Panc1 (cell line): ENCODE results near the gene RAB6B. TPM values are rescaled to one million over a fixed set of nuclear protein-coding genes. Genes with fewer than 3 reads are reported as not detected.

Experiments
- ATAC-seq: fragments of 200-7000 bp; cut with Tn5 transposase; 2 replicates; pipeline ENCODE4 v1.9.1; 2020; ENCODE audit warnings: mild to moderate bottlenecking, moderate library complexity
- BruUV-seq: library from RNA; stranded (reverse); fragments of 400-500 nt; replicated peaks from 2 replicates; lab custom pipeline; 2021; lab: Mats Ljungman, UMichigan
- CTCF ChIA-PET: fragments of 300-600 bp; sonication (Branson Sonifier 250); formaldehyde crosslinking; loops from one replicate; lab custom pipeline; 2022; ENCODE audit warnings: antibody characterized with exemption; lab: Charles Lee
- POLR2A ChIA-PET: fragments of 300-600 bp; sonication (Branson Sonifier 250); formaldehyde crosslinking; loops from one replicate; lab custom pipeline; 2022; ENCODE audit warnings: antibody characterized with exemption; lab: Charles Lee
- DNase-seq: peaks from one replicate; pipeline ENCODE4 v3.0.0-alpha.2; 2010; ENCODE audit warnings: low read depth, low spot score
- H3K27ac ChIP-seq: 2 replicates; pipeline ENCODE4 v1.5.1; 2011; ENCODE audit warnings: mild to moderate bottlenecking, low read length, inconsistent platforms
- H3K27me3 ChIP-seq: fragments of 200-500 bp; sonication (Bioruptor generic); 2 replicates; pipeline ENCODE4 v1.6.0; 2014; ENCODE audit warnings: low read length, inconsistent platforms; ENCODE audit not compliant: control insufficient read depth, insufficient read depth
- H3K36me3 ChIP-seq: fragments of 200-500 bp; sonication (Bioruptor generic); 2 replicates; pipeline ENCODE4 v1.5.1; 2014; ENCODE audit warnings: inconsistent platforms, mild to moderate bottlenecking, low read length, moderate library complexity; ENCODE audit not compliant: control insufficient read depth, insufficient read depth
- H3K4me1 ChIP-seq: 2 replicates; pipeline ENCODE4 v1.5.1; 2011; ENCODE audit warnings: inconsistent platforms, mild to moderate bottlenecking, low read length, moderate library complexity; ENCODE audit not compliant: control insufficient read depth, insufficient read depth
- H3K4me3 ChIP-seq, 2 experiments: 2 replicates each; pipeline ENCODE4 v1.5.1; 2011 to 2012; ENCODE audit warnings: low read depth in 2 of 2, low read length in 2 of 2, mild to moderate bottlenecking in 2 of 2, inconsistent platforms in 1 of 2, moderate library complexity in 1 of 2
- H3K9me3 ChIP-seq: fragments of 200-500 bp; sonication (Bioruptor generic); 2 replicates; pipeline ENCODE4 v1.5.1; 2014; ENCODE audit warnings: low read depth, mild to moderate bottlenecking, inconsistent platforms, low read length, moderate library complexity; ENCODE audit not compliant: control insufficient read depth, insufficient read depth
- POLR2AphosphoS5 ChIP-seq: IDR thresholded peaks from 2 replicates; pipeline ENCODE4 v1.6.1; 2012; ENCODE audit warnings: mild to moderate bottlenecking, low read depth, low read length, moderate library complexity
- SIN3A ChIP-seq: IDR thresholded peaks from 2 replicates; pipeline ENCODE4 v1.6.1; 2012; ENCODE audit warnings: low read depth, mild to moderate bottlenecking, low read length, moderate library complexity, borderline replicate concordance; ENCODE audit not compliant: insufficient read depth
- TCF7L2 ChIP-seq: IDR thresholded peaks from 2 replicates; pipeline ENCODE4 v1.6.1; 2011; ENCODE audit warnings: mild to moderate bottlenecking, low read depth, low read length, inconsistent platforms
- in situ Hi-C: cut with HindIII; loops from 2 replicates; pipeline ENCODE4 v1.10.0; 2016; ENCODE audit warnings: low sequenced_read_pairs, low pct_unique_long_range_greater_than_20kb
- intact Hi-C: fragments of 100-400 bp; cut with micrococcal nuclease; formaldehyde crosslinking; loops from one replicate; pipeline ENCODE4 v1.10.0; 2022; ENCODE audit not compliant: unreplicated experiment
- total RNA-seq: library from RNA; stranded (reverse); gene quantifications from one replicate; pipeline ENCODE4 v1.2.1, GENCODE V29; 2021; ENCODE audit not compliant: unreplicated experiment
- TF ChIP-seq, protein P1 (sequence below), 2 experiments: IDR thresholded peaks; 2 replicates each; pipeline ENCODE4 v1.6.1; 2011 to 2012; ENCODE audit warnings: low read depth in 2 of 2, control low read depth in 1 of 2, low read length in 1 of 2, mild to moderate bottlenecking in 1 of 2, moderate library complexity in 1 of 2; ENCODE audit not compliant: insufficient read depth in 1 of 2
- TF ChIP-seq, protein P2 (sequence below): fragments of 450-650 bp; IDR thresholded peaks from 2 replicates; pipeline ENCODE4 v1.5.1; 2017; ENCODE audit warnings: mild to moderate bottlenecking

The RAB6B gene
- total RNA-seq, 1 experiment from 2014 or later, result 49.2 TPM

DNA sequence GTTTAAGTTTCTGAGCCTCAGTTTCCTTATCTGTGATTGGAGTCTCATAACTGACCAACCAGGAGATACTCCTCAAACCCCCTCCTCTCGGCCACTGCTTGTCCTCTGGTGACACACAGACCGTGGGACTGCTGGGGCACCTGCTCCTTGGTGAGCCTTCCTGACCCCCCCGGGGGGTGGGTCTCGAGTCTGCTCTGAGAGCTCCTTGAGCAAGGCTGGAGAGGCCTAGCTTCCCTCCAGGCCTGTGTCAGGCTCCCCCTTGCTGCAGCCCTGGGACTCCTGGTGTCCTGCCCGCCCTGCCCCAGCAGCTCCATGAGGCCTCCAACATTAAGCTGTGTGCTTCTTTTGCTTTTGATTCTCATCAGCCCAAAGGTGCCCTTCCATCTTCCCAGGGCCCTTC lies 62.4 kb downstream of the RAB6B start:
- CTCF ChIA-PET, result interaction anchor here (0.6 to 0.7 kb wide), 2 partner anchors 105 to 388 kb away, joined by 3 read pairs; no protein-coding TSS in a partner anchor
- no peak for ATAC-seq

DNA sequence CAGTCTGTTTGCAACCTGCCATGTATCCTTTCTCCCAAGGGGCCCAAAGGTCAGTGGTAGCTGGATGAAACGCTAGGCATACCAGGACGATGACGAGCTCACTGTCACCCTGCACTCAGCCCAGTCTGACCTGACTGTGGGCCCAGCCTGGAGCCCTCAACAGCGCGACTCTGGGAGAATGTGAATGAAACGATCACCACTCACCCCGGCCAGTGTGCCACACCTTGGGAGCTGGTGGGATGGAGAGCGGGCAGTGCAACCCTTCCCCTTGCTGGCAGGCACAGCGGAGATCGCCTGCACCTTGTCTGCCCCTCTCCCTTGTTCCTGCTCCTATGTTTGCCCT lies 62.9 kb downstream of the RAB6B start:
- Histone ChIP-seq H3K4me1 (no peaks in the 10 kb centered on the region), H3K36me3 (no peaks in the 10 kb centered on the region), H3K27me3 (no peaks in the 10 kb centered on the region), H3K27ac (no peak overlapping the region), H3K4me3 (no peak overlapping the region), H3K9me3 (no peaks in the 10 kb centered on the region)
- intact Hi-C loops, result no loop called here
- BruUV-seq, result no TSS peak
- ChIA-PET POLR2A (no interaction called here), CTCF (interaction anchor here (0.6 to 0.7 kb wide), 2 partner anchors 105 to 389 kb away, joined by 3 read pairs; no protein-coding TSS in a partner anchor)
- in situ Hi-C loops, result no loop called here
- TF ChIP-seq, protein P1, sequence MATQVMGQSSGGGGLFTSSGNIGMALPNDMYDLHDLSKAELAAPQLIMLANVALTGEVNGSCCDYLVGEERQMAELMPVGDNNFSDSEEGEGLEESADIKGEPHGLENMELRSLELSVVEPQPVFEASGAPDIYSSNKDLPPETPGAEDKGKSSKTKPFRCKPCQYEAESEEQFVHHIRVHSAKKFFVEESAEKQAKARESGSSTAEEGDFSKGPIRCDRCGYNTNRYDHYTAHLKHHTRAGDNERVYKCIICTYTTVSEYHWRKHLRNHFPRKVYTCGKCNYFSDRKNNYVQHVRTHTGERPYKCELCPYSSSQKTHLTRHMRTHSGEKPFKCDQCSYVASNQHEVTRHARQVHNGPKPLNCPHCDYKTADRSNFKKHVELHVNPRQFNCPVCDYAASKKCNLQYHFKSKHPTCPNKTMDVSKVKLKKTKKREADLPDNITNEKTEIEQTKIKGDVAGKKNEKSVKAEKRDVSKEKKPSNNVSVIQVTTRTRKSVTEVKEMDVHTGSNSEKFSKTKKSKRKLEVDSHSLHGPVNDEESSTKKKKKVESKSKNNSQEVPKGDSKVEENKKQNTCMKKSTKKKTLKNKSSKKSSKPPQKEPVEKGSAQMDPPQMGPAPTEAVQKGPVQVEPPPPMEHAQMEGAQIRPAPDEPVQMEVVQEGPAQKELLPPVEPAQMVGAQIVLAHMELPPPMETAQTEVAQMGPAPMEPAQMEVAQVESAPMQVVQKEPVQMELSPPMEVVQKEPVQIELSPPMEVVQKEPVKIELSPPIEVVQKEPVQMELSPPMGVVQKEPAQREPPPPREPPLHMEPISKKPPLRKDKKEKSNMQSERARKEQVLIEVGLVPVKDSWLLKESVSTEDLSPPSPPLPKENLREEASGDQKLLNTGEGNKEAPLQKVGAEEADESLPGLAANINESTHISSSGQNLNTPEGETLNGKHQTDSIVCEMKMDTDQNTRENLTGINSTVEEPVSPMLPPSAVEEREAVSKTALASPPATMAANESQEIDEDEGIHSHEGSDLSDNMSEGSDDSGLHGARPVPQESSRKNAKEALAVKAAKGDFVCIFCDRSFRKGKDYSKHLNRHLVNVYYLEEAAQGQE (IDR thresholded peaks at IDR 0.05; ENCODE audit: insufficient read depth in 1 of 2, low read depth in 2 of 2, low read length in 1 of 2), result no peak
- TF ChIP-seq POLR2AphosphoS5 (no peak), SIN3A (no peak), TCF7L2 (no peak)
- TF ChIP-seq, protein P2, sequence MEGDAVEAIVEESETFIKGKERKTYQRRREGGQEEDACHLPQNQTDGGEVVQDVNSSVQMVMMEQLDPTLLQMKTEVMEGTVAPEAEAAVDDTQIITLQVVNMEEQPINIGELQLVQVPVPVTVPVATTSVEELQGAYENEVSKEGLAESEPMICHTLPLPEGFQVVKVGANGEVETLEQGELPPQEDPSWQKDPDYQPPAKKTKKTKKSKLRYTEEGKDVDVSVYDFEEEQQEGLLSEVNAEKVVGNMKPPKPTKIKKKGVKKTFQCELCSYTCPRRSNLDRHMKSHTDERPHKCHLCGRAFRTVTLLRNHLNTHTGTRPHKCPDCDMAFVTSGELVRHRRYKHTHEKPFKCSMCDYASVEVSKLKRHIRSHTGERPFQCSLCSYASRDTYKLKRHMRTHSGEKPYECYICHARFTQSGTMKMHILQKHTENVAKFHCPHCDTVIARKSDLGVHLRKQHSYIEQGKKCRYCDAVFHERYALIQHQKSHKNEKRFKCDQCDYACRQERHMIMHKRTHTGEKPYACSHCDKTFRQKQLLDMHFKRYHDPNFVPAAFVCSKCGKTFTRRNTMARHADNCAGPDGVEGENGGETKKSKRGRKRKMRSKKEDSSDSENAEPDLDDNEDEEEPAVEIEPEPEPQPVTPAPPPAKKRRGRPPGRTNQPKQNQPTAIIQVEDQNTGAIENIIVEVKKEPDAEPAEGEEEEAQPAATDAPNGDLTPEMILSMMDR, result no peak
- DNase-seq (no peak), ATAC-seq (no peak)

More for the DNA sequence above, 62.4 kb downstream of the RAB6B start:
- Histone ChIP-seq H3K4me3 (no peak overlapping the region), H3K27ac (no peak overlapping the region), H3K36me3 (no peaks in the 10 kb centered on the region), H3K9me3 (no peaks in the 10 kb centered on the region), H3K27me3 (no peaks in the 10 kb centered on the region), H3K4me1 (no peaks in the 10 kb centered on the region)
- POLR2A ChIA-PET, result interaction anchor here (0.5 to 0.6 kb wide), 2 partner anchors 14 to 171 kb away, joined by 6 to 13 read pairs; partner anchors contain the start of gene TOPBP1
- TF ChIP-seq, protein P2, result no peak
- no TSS peak for BruUV-seq
- DNase-seq, result no peak
- in situ Hi-C loops (no loop called here), intact Hi-C loops (no loop called here)
